Right lung (tissue), 5 donors: Measurements from ENCODE around the gene SRC. TPM values are rescaled to one million over a fixed set of nuclear protein-coding genes. Genes with fewer than 3 reads are reported as not detected.

ENCODE experiments used
- DNase-seq, 2 donors: peaks; one replicate each; pipeline ENCODE4 v3.0.0-alpha.2; 2013
- polyA plus RNA-seq, 5 donors: library from polyadenylated mRNA; unstranded; fragments of 120-200 nt; gene quantifications; one replicate each; pipeline versions ENCODE4 v1.2.1 to v1.2.3, GENCODE V29; 2013; ENCODE audit warnings: inconsistent platforms in 1 of 5, low replicate concordance in 1 of 5; ENCODE audit not compliant: insufficient read length in 5 of 5, insufficient read depth in 1 of 5

Gene SRC
- polyA plus RNA-seq, 5 donors, result 57.2 to 89.4 (median 72.2) TPM

GRCh38 chr20:37447688-37448087 is 101.7 kb downstream of the SRC start:
- no peak for DNase-seq

- DNase-seq, result no peak
These were observed 103.3 kb downstream of the SRC start for GRCh38 chr20:37449276-37449675.

GRCh38 chr20:37450344-37450743 is 104.4 kb downstream of the SRC start:
- no peak for DNase-seq

GRCh38 chr20:37451616-37452015 is 105.7 kb downstream of the SRC start:
- DNase-seq, result no peak

- no peak for DNase-seq
These were observed 106.3 kb downstream of the SRC start for GRCh38 chr20:37452236-37452635.

- DNase-seq, result no peak
These were observed 107.3 kb downstream of the SRC start for GRCh38 chr20:37453288-37453687.

GRCh38 chr20:37453836-37454235 is 107.9 kb downstream of the SRC start:
- no peak for DNase-seq

- no peak for DNase-seq
These were observed 108.9 kb downstream of the SRC start for GRCh38 chr20:37454636-37455385.

Other genes starting within 250 kb of the SRC start
- gene RPN2, start 166.8 kb upstream of the SRC start, polyA plus RNA-seq, result 100 to 1,000 TPM; 209 to 254 (median 228) TPM
- gene MROH8, start 166.6 kb upstream of the SRC start, polyA plus RNA-seq, result 1 to 10 TPM; 4.2 to 5.6 (median 4.9) TPM
- gene GHRH, start 84.3 kb upstream of the SRC start, polyA plus RNA-seq, result not detected
- 10 to 100 TPM; 53.5 to 62.0 (median 56.6) TPM for gene MANBAL, start 56.5 kb upstream of the SRC start, polyA plus RNA-seq
- gene NNAT, start 175.1 kb downstream of the SRC start, polyA plus RNA-seq, result 10 to 100 TPM; 44.2 to 81.3 (median 56.2) TPM
- 10 to 100 TPM; 64.4 to 90.8 (median 73.1) TPM for gene BLCAP, start 181.7 kb downstream of the SRC start, polyA plus RNA-seq